HEK293 (cell line): ENCODE data around the gene SSPN.

Source experiments
- FEZF1 ChIP-seq: fragments of 450-650 bp; formaldehyde crosslinking; IDR thresholded peaks from 2 replicates; pipeline ENCODE4 v1.5.1; 2016; ENCODE audit warnings: missing biosample characterization, missing genetic modification characterization
- ZNF830 ChIP-seq: fragments of 450-650 bp; IDR thresholded peaks from 2 replicates; pipeline ENCODE4 v1.5.0; 2018; ENCODE audit warnings: missing biosample characterization, missing genetic modification characterization, low read depth, mild to moderate bottlenecking, moderate library complexity
- TF ChIP-seq, protein P1 (sequence below): fragments of 450-650 bp; formaldehyde crosslinking; IDR thresholded peaks from 2 replicates; pipeline ENCODE4 v1.5.0; 2017; ENCODE audit warnings: missing biosample characterization, missing genetic modification characterization, borderline replicate concordance
- TF ChIP-seq, protein P2 (sequence below): fragments of 450-650 bp; formaldehyde crosslinking; IDR thresholded peaks from 2 replicates; pipeline ENCODE4 v1.5.1; 2016; ENCODE audit warnings: missing biosample characterization, missing genetic modification characterization

DNA sequence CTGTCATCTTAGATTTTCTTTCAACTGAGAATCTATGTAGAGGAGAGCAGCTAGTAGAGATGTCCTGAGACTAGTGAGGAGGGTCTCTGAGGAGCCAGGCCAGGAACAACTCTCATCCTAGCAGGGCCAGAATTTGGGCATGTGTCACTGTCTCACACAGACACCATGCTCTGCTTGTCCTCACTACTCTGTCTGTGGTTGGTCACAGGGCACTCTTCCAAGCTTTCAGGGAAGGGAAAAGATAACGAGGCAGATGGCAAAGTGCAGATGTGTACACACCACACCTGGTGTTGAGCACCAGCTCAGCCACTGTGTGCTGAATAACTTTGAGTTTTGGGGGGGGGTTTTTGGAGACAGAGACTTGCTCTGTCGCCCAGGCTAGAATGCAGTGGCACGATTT is 2.5 kb downstream of the SSPN start:
- TF ChIP-seq ZNF830 (tag by site-specific recombination) (no peak), FEZF1 (tag by site-specific recombination) (no peak)
- TF ChIP-seq, protein P1, sequence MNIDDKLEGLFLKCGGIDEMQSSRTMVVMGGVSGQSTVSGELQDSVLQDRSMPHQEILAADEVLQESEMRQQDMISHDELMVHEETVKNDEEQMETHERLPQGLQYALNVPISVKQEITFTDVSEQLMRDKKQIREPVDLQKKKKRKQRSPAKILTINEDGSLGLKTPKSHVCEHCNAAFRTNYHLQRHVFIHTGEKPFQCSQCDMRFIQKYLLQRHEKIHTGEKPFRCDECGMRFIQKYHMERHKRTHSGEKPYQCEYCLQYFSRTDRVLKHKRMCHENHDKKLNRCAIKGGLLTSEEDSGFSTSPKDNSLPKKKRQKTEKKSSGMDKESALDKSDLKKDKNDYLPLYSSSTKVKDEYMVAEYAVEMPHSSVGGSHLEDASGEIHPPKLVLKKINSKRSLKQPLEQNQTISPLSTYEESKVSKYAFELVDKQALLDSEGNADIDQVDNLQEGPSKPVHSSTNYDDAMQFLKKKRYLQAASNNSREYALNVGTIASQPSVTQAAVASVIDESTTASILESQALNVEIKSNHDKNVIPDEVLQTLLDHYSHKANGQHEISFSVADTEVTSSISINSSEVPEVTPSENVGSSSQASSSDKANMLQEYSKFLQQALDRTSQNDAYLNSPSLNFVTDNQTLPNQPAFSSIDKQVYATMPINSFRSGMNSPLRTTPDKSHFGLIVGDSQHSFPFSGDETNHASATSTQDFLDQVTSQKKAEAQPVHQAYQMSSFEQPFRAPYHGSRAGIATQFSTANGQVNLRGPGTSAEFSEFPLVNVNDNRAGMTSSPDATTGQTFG: no peak
- TF ChIP-seq, protein P2, sequence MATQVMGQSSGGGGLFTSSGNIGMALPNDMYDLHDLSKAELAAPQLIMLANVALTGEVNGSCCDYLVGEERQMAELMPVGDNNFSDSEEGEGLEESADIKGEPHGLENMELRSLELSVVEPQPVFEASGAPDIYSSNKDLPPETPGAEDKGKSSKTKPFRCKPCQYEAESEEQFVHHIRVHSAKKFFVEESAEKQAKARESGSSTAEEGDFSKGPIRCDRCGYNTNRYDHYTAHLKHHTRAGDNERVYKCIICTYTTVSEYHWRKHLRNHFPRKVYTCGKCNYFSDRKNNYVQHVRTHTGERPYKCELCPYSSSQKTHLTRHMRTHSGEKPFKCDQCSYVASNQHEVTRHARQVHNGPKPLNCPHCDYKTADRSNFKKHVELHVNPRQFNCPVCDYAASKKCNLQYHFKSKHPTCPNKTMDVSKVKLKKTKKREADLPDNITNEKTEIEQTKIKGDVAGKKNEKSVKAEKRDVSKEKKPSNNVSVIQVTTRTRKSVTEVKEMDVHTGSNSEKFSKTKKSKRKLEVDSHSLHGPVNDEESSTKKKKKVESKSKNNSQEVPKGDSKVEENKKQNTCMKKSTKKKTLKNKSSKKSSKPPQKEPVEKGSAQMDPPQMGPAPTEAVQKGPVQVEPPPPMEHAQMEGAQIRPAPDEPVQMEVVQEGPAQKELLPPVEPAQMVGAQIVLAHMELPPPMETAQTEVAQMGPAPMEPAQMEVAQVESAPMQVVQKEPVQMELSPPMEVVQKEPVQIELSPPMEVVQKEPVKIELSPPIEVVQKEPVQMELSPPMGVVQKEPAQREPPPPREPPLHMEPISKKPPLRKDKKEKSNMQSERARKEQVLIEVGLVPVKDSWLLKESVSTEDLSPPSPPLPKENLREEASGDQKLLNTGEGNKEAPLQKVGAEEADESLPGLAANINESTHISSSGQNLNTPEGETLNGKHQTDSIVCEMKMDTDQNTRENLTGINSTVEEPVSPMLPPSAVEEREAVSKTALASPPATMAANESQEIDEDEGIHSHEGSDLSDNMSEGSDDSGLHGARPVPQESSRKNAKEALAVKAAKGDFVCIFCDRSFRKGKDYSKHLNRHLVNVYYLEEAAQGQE (tag by site-specific recombination): no peak
